K562 (cell line): ENCODE data around the gene EYA3. TPM values are rescaled to one million over a fixed set of nuclear protein-coding genes. Genes with fewer than 3 reads are reported as not detected.
A peak's percentile ranks its signal among the peaks of the same experiment; 100 is the strongest.

ENCODE experiments used
- ARID1B ChIP-seq: fragments of 450-650 bp; IDR thresholded peaks from 2 replicates; pipeline ENCODE4 v1.6.1; 2016; ENCODE audit warnings: antibody characterized with exemption, mild to moderate bottlenecking, inconsistent platforms
- ARNT ChIP-seq, 2 experiments: fragments of 450-650 bp; IDR thresholded peaks; 2 replicates each; pipeline ENCODE4 v1.6.1; 2016; ENCODE audit warnings: mild to moderate bottlenecking in 1 of 2
- E2F8 ChIP-seq: fragments of 450-650 bp; IDR thresholded peaks from 2 replicates; pipeline ENCODE4 v1.7.1; 2018; ENCODE audit warnings: mild to moderate bottlenecking, low read depth; ENCODE audit not compliant: partially characterized antibody
- ETV5 ChIP-seq: sonication (generic); formaldehyde crosslinking; IDR thresholded peaks from 2 replicates; pipeline ENCODE4 v1.4.0; 2020; ENCODE audit warnings: low read depth, mild to moderate bottlenecking, missing genetic modification reagents
- HBP1 ChIP-seq: fragments of 450-650 bp; formaldehyde crosslinking; IDR thresholded peaks from 2 replicates; pipeline ENCODE4 v1.4.0; 2022; ENCODE audit warnings: missing genetic modification characterization
- HDAC2 ChIP-seq: fragments of 450-650 bp; IDR thresholded peaks from 2 replicates; pipeline ENCODE4 v1.6.1; 2016; ENCODE audit warnings: mild to moderate bottlenecking
- MAZ ChIP-seq, 2 experiments: fragments of 450-650 bp in 1 of 2; sonication (generic) in 1 of 2; formaldehyde crosslinking; IDR thresholded peaks in 1 of 2; conservative IDR thresholded peaks in 1 of 2; 2 replicates each; pipeline versions ENCODE4 v1.4.0 to v1.5.0; 2020; ENCODE audit warnings: mild to moderate bottlenecking in 1 of 2, missing genetic modification reagents in 1 of 2
- MBD2 ChIP-seq: sonication (generic); IDR thresholded peaks from 2 replicates; pipeline ENCODE4 v1.6.1; 2016; ENCODE audit warnings: low read depth, borderline replicate concordance
- MEF2A ChIP-seq: IDR thresholded peaks from 2 replicates; pipeline ENCODE4 v1.6.1; 2011; ENCODE audit warnings: low read depth, mild to moderate bottlenecking, low read length, moderate library complexity; ENCODE audit not compliant: control insufficient read depth
- MEF2D ChIP-seq: conservative IDR thresholded peaks from 2 replicates; pipeline ENCODE4 v1.6.1; 2016; ENCODE audit warnings: low read depth, missing genetic modification characterization, missing compliant biosample characterization
- SMAD3 ChIP-seq: fragments of 450-650 bp; formaldehyde crosslinking; conservative IDR thresholded peaks from 2 replicates; pipeline ENCODE4 v1.4.0; 2020; ENCODE audit warnings: mild to moderate bottlenecking
- SPI1 ChIP-seq: IDR thresholded peaks from 2 replicates; pipeline ENCODE4 v1.6.1; 2011; ENCODE audit warnings: low read depth, low read length, control low read depth, borderline replicate concordance
- TAF9B ChIP-seq: fragments of 450-650 bp; IDR thresholded peaks from 2 replicates; pipeline ENCODE4 v1.6.1; 2018; ENCODE audit warnings: mild to moderate bottlenecking; ENCODE audit not compliant: partially characterized antibody
- ZBTB5 ChIP-seq: fragments of 450-650 bp; IDR thresholded peaks from 2 replicates; pipeline ENCODE4 v1.6.1; 2017; ENCODE audit warnings: antibody characterized with exemption
- ZNF518B ChIP-seq: fragments of 250-450 bp; sonication (Bioruptor Pico); IDR thresholded peaks from 2 replicates; pipeline ENCODE4 v1.5.0; 2021; ENCODE audit warnings: mild to moderate bottlenecking, moderate library complexity
- ZNF707 ChIP-seq: fragments of 250-450 bp; sonication (Bioruptor Pico); conservative IDR thresholded peaks from 2 replicates; pipeline ENCODE4 v1.8.0; 2022; ENCODE audit warnings: inconsistent platforms, mild to moderate bottlenecking, moderate library complexity
- ZNF785 ChIP-seq: fragments of 250-450 bp; sonication (Bioruptor Pico); IDR thresholded peaks from 2 replicates; pipeline ENCODE4 v1.4.0; 2020; ENCODE audit warnings: mild to moderate bottlenecking
- polyA plus RNA-seq, 8 experiments: library from polyadenylated mRNA; depleted of rRNA in 4 of 8; stranded (reverse) in 5 of 8; unstranded in 3 of 8; fragments of >200 nt; fragmentation: Nextera tagmentation in 2 of 8; fragmentation: Illumina TruSeq in 1 of 8; extraction: Ambion mirVana in 2 of 8; extraction: Trizol in 1 of 8; gene quantifications; 2 replicates each; pipeline versions ENCODE4 v1.2.1 to v1.2.3, GENCODE V29; 2011 to 2014; ENCODE audit warnings: inconsistent platforms in 1 of 8, missing spikeins in 1 of 8
- total RNA-seq, 7 experiments: library from RNA; depleted of rRNA in 6 of 7; stranded (reverse); fragments of >200 nt in 6 of 7; fragmentation: Illumina TruSeq in 2 of 7; extraction: Trizol in 2 of 7; gene quantifications; 2 replicates each; pipeline versions ENCODE4 v1.2.1 to v1.2.3, GENCODE V29; 2011 to 2021; ENCODE audit warnings: low replicate concordance in 1 of 7

EYA3 gene
- total and polyA plus RNA-seq, 9 of the 15 experiments (the other 6 are each of a cell fraction or from before 2014, with no cell fraction given), result 21.7 to 64.0 (median 43.6) TPM

- TF ChIP-seq MEF2A (no peak), HBP1 (CRISPR knock-in tag) (peak; percentile 87), MBD2 (peak; percentile 74; the same call in 1 of the 2 replicates), ARNT (IDR thresholded peaks at IDR 0.05) (peak; percentile 82 to 90; a peak in 3 of 4 replicates), TAF9B (peak; percentile 63), MAZ (CRISPR knock-in tag; conservative IDR thresholded peaks at IDR 0.05 in 1 of 2, IDR thresholded peaks at IDR 0.05 in 1 of 2) (peak; percentile 38 to 49), SPI1 (0 out of 2 replicates have a peak, but pooled peaks have one; percentile 1), ETV5 (CRISPR knock-in tag) (peak; percentile 22; the same call in 1 of the 2 replicates), E2F8 (peak; percentile 86), ZNF707 (no peak), ZNF785 (no peak), HDAC2 (peak; percentile 90), ARID1B (peak; percentile 64), MEF2D (tag) (peak; percentile 68), SMAD3 (0 out of 2 replicates have a peak, but pooled peaks have one; percentile 26), ZNF518B (CRISPR knock-in tag) (no peak), ZBTB5 (no peak)
Measured at GRCh38 chr1:28088168-28088961, at the start of gene EYA3 (continued).
